Measurements from ENCODE around the gene BUD13. TPM values are rescaled to one million over a fixed set of nuclear protein-coding genes. Genes with fewer than 3 reads are reported as not detected.
"Not testable (repeated sequence)": the region's sequence is repeated elsewhere in the genome, so short reads cannot be mapped to it uniquely, and the experiment has no call there.

BUD13 gene
- total RNA-seq, 1 experiment from 2014 or later, result 10.4 TPM

DNA sequence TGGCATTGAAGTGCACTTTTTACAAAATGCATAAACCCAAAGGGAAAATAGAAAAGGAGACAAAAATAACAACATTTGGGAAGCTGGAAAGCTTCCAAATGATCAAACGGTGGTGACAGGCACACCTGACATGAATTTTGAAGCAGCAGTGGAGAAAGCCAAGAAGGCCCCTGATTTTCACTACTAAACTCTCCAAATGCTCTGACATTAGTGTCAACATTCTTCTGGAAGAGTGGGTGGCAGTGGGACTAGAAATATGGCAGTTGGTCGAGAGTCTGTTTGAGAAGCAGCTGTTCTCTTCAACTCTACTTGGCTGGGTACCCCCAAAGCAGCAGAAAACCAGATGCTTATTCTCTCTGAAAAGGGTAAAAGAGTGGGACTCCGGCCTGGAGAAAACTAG lies 31.2 kb upstream of the BUD13 start:
- Mint-ChIP-seq H3K4me1 (ENCODE audit: low read depth, unreplicated experiment) (peaks cover 8% of the 10 kb centered on the region), H3K9me3 (ENCODE audit: low read depth, unreplicated experiment) (no peaks in the 10 kb centered on the region), H3K36me3 (ENCODE audit: insufficient read depth, unreplicated experiment) (no peaks in the 10 kb centered on the region), H3K4me3 (ENCODE audit: low read depth, unreplicated experiment) (no peak overlapping the region), H3K27me3 (ENCODE audit: unreplicated experiment) (peaks cover 13% of the 10 kb centered on the region), H3K27ac (ENCODE audit: unreplicated experiment) (no peak overlapping the region)
- no peak for DNase-seq
- CTCF ChIA-PET, result no interaction called here
- intact Hi-C loops (cut with micrococcal nuclease; ENCODE audit: unreplicated experiment), result no loop called here
- no TSS peak for BruUV-seq (replicated peaks)
- TF ChIP-seq, protein P1, sequence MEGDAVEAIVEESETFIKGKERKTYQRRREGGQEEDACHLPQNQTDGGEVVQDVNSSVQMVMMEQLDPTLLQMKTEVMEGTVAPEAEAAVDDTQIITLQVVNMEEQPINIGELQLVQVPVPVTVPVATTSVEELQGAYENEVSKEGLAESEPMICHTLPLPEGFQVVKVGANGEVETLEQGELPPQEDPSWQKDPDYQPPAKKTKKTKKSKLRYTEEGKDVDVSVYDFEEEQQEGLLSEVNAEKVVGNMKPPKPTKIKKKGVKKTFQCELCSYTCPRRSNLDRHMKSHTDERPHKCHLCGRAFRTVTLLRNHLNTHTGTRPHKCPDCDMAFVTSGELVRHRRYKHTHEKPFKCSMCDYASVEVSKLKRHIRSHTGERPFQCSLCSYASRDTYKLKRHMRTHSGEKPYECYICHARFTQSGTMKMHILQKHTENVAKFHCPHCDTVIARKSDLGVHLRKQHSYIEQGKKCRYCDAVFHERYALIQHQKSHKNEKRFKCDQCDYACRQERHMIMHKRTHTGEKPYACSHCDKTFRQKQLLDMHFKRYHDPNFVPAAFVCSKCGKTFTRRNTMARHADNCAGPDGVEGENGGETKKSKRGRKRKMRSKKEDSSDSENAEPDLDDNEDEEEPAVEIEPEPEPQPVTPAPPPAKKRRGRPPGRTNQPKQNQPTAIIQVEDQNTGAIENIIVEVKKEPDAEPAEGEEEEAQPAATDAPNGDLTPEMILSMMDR (IDR thresholded peaks at IDR 0.05; ENCODE audit: unreplicated experiment), result no peak

DNA sequence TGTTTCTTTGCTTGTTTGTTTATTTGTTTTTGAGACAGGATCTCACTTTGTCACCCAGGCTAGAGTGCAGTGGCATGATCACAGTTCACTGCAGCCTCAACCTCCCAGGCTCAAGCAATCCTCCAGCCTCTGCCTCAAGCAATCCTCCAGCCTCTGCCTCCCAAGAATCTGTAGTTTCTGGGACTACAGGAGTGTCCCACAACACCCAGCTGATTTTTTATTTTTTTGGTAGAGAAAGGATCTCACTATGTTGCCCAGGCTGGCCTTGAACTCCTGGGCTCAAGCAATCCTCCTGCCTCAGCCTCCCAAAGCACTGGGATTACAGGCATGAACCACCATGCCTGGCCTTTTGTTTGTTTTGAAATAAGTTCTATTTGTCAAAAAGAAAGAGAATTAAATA lies 28.9 kb upstream of the BUD13 start:
- H3K4me1 Mint-ChIP-seq (ENCODE audit: low read depth, unreplicated experiment); CTCF ChIA-PET; intact Hi-C loops (cut with micrococcal nuclease; ENCODE audit: unreplicated experiment); H3K27ac Mint-ChIP-seq (ENCODE audit: unreplicated experiment); H3K4me3 Mint-ChIP-seq (ENCODE audit: low read depth, unreplicated experiment); H3K9me3 Mint-ChIP-seq (ENCODE audit: low read depth, unreplicated experiment); DNase-seq; BruUV-seq (replicated peaks); H3K36me3 Mint-ChIP-seq (ENCODE audit: insufficient read depth, unreplicated experiment): not testable (repeated sequence)
- H3K27me3 Mint-ChIP-seq (ENCODE audit: unreplicated experiment), result peaks cover 13% of the 10 kb centered on the region

- H3K9me3 Mint-ChIP-seq (ENCODE audit: low read depth, unreplicated experiment), result no peaks in the 10 kb centered on the region
- H3K4me3 Mint-ChIP-seq (ENCODE audit: low read depth, unreplicated experiment), result no peak overlapping the region
- H3K27ac Mint-ChIP-seq (ENCODE audit: unreplicated experiment), result no peak overlapping the region
- peaks cover 13% of the 10 kb centered on the region for H3K27me3 Mint-ChIP-seq (ENCODE audit: unreplicated experiment)
- TF ChIP-seq, protein P1 (IDR thresholded peaks at IDR 0.05; ENCODE audit: unreplicated experiment), result no peak
- intact Hi-C loops (cut with micrococcal nuclease; ENCODE audit: unreplicated experiment), result no loop called here
- no peaks in the 10 kb centered on the region for H3K36me3 Mint-ChIP-seq (ENCODE audit: insufficient read depth, unreplicated experiment)
- DNase-seq, result no peak
- no peaks in the 10 kb centered on the region for H3K4me1 Mint-ChIP-seq (ENCODE audit: low read depth, unreplicated experiment)
- CTCF ChIA-PET, result no interaction called here
- BruUV-seq (replicated peaks), result no TSS peak
Observed at GRCh38 chr11:116800610-116801009, 27.8 kb upstream of the BUD13 start.

- TF ChIP-seq, protein P1 (IDR thresholded peaks at IDR 0.05; ENCODE audit: unreplicated experiment), result no peak
- intact Hi-C loops (cut with micrococcal nuclease; ENCODE audit: unreplicated experiment), result no loop called here
- Mint-ChIP-seq H3K4me1 (ENCODE audit: low read depth, unreplicated experiment) (no peaks in the 10 kb centered on the region), H3K27ac (ENCODE audit: unreplicated experiment) (no peak overlapping the region), H3K36me3 (ENCODE audit: insufficient read depth, unreplicated experiment) (no peaks in the 10 kb centered on the region), H3K9me3 (ENCODE audit: low read depth, unreplicated experiment) (no peaks in the 10 kb centered on the region), H3K27me3 (ENCODE audit: unreplicated experiment) (peaks cover 12% of the 10 kb centered on the region), H3K4me3 (ENCODE audit: low read depth, unreplicated experiment) (no peak overlapping the region)
- no peak for DNase-seq
- BruUV-seq (replicated peaks), result no TSS peak
- CTCF ChIA-PET, result no interaction called here
Observed at GRCh38 chr11:116798368-116798767, 25.6 kb upstream of the BUD13 start.

DNA sequence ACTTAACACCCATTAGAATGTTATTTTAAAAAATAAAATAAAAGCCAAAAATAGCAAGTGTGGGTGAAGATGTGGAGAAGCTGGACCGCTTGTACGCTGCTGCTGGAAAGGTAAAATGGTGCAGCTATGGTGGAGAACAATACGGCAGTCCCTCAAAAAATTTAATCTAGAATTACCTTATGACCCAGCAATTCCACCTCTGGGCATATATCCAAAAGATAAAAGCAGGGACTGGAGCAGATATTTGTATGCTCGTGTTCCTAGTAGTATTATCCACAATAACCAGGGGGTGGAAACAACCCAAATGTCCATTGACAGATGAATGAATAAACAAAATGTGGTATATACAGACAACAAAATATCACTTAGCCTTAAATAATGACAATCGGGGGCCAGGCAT lies 25.0 kb upstream of the BUD13 start:
- DNase-seq, result no peak
- Mint-ChIP-seq H3K4me3 (ENCODE audit: low read depth, unreplicated experiment) (no peak overlapping the region), H3K27me3 (ENCODE audit: unreplicated experiment) (peaks cover 6% of the 10 kb centered on the region), H3K36me3 (ENCODE audit: insufficient read depth, unreplicated experiment) (no peaks in the 10 kb centered on the region), H3K9me3 (ENCODE audit: low read depth, unreplicated experiment) (no peaks in the 10 kb centered on the region), H3K4me1 (ENCODE audit: low read depth, unreplicated experiment) (no peaks in the 10 kb centered on the region), H3K27ac (ENCODE audit: unreplicated experiment) (no peak overlapping the region)
- intact Hi-C loops (cut with micrococcal nuclease; ENCODE audit: unreplicated experiment), result no loop called here
- CTCF ChIA-PET, result no interaction called here
- no TSS peak for BruUV-seq (replicated peaks)
- TF ChIP-seq, protein P1 (IDR thresholded peaks at IDR 0.05; ENCODE audit: unreplicated experiment), result no peak
